Gastrocnemius medialis (tissue), 4 donors: Measurements from ENCODE around the gene FAM25G.
"Not testable (repeated sequence)": the region's sequence is repeated elsewhere in the genome, so short reads cannot be mapped to it uniquely, and the experiment has no call there.

Source experiments
- POLR2A ChIP-seq, 2 donors: fragments of 450-650 bp; IDR thresholded peaks; one replicate each; pipeline ENCODE4 v1.6.1; 2017; ENCODE audit warnings: antibody characterized with exemption in 2 of 2, mild to moderate bottlenecking in 2 of 2, moderate library complexity in 2 of 2
- TF ChIP-seq, protein P1 (sequence below), 5 experiments: fragments of 450-650 bp in 3 of 5; fragments of 200-600 bp in 2 of 5; sonication (generic) in 2 of 5; IDR thresholded peaks in 4 of 5; conservative IDR thresholded peaks in 1 of 5; 1 replicate in 4 of 5; 2 replicates in 1 of 5; pipeline ENCODE4 v1.5.1; 2016 to 2019; ENCODE audit warnings: antibody characterized with exemption in 5 of 5, mild to moderate bottlenecking in 3 of 5, moderate library complexity in 3 of 5

DNA sequence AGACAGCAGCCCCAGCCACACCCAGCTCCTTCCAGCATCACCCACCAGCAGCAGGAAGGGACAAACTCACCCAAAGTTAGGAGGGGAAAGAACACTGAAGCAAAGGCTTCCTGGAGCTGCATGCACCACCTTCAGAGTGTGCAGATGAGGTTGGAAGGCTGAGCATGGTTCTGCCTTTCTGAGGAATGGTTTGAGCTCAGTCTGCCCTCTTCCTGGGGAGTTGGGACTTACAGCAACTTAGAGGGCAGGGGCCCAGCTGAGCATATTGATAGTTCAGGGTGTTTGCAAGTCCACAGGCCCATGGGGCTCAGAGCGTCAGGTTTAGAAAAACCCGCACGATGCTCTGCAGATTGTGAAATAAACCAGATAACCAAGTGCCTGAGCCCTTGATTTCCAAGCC is 11.4 kb downstream of the FAM25G start:
- TF ChIP-seq, protein P1, sequence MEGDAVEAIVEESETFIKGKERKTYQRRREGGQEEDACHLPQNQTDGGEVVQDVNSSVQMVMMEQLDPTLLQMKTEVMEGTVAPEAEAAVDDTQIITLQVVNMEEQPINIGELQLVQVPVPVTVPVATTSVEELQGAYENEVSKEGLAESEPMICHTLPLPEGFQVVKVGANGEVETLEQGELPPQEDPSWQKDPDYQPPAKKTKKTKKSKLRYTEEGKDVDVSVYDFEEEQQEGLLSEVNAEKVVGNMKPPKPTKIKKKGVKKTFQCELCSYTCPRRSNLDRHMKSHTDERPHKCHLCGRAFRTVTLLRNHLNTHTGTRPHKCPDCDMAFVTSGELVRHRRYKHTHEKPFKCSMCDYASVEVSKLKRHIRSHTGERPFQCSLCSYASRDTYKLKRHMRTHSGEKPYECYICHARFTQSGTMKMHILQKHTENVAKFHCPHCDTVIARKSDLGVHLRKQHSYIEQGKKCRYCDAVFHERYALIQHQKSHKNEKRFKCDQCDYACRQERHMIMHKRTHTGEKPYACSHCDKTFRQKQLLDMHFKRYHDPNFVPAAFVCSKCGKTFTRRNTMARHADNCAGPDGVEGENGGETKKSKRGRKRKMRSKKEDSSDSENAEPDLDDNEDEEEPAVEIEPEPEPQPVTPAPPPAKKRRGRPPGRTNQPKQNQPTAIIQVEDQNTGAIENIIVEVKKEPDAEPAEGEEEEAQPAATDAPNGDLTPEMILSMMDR (IDR thresholded peaks at IDR 0.05 in 4 of 5, conservative IDR thresholded peaks at IDR 0.05 in 1 of 5): not testable (repeated sequence)
- TF ChIP-seq POLR2A (IDR thresholded peaks at IDR 0.05): not testable (repeated sequence)
